ENCODE data around the gene METTL24. TPM values are rescaled to one million over a fixed set of nuclear protein-coding genes. Genes with fewer than 3 reads are reported as not detected.

Gene METTL24
- total and polyA plus RNA-seq, 3 donors from 2014 or later = 3.5 to 6.3 (median 6.0) TPM

DNA sequence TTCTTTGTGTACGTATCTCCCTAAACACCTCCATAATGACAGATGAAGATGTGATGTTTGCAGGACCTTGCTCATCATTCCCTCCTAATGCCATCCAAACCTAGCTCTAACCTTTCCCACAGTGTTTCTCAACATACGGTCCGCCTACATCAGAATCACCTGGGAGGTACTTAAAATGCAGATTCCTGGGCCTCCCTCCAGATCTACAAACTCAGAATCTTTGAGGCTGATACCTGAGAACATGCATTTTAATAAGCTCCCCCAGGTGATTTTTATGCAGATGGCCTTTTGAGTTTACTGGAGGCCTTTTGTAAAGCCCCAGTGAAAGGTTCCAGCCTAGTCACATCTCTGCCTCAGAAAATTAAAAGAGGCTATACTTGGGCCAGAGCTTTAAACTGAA lies 40.5 kb downstream of the METTL24 start:
- WGBS, 2 donors = 90 to 99% methylated on average over 3 of the region's 3 CpGs
- no peak for DNase-seq
- Histone ChIP-seq H3K9me3 (no peaks in the 10 kb centered on the region), H3K27me3 (peaks cover 4% of the 10 kb centered on the region), H3K4me1 (no peaks in the 10 kb centered on the region), H3K27ac (no peak overlapping the region), H3K4me3 (no peak overlapping the region), H3K36me3 (ENCODE audit: low read depth, missing control alignments) (no peaks in the 10 kb centered on the region)
- TF ChIP-seq, protein P1, sequence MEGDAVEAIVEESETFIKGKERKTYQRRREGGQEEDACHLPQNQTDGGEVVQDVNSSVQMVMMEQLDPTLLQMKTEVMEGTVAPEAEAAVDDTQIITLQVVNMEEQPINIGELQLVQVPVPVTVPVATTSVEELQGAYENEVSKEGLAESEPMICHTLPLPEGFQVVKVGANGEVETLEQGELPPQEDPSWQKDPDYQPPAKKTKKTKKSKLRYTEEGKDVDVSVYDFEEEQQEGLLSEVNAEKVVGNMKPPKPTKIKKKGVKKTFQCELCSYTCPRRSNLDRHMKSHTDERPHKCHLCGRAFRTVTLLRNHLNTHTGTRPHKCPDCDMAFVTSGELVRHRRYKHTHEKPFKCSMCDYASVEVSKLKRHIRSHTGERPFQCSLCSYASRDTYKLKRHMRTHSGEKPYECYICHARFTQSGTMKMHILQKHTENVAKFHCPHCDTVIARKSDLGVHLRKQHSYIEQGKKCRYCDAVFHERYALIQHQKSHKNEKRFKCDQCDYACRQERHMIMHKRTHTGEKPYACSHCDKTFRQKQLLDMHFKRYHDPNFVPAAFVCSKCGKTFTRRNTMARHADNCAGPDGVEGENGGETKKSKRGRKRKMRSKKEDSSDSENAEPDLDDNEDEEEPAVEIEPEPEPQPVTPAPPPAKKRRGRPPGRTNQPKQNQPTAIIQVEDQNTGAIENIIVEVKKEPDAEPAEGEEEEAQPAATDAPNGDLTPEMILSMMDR (IDR thresholded peaks at IDR 0.05) = no peak
- TF ChIP-seq POLR2A (IDR thresholded peaks at IDR 0.05) = no peak
- intact Hi-C loops (cut with DNase I; ENCODE audit: low total_unique reads) = no loop called here

DNA sequence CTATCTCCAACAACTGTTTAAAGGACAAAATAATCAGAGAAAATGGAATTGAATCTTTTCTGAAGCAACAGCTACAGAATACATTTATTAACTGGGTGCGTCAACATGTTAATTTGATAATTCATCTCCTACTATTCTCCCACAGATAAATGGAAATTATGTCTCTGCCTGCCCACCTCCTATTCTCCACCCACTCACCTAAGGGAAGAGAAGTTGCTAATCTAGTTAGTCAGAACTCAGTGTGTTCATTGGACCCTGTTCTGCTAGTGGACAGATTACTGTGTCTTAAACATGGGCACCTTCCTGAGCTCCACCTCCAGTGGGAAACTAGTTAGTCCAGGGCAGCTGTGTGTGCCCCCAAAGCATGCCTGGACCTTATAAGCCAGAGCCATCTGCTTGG lies 41.0 kb downstream of the METTL24 start:
- WGBS, 2 donors = 86 to 96% methylated on average over 1 of the region's 1 CpG
- H3K4me1 ChIP-seq = no peaks in the 10 kb centered on the region
- H3K36me3 ChIP-seq (ENCODE audit: low read depth, missing control alignments) = no peaks in the 10 kb centered on the region
- no peaks in the 10 kb centered on the region for H3K9me3 ChIP-seq
- H3K27me3 ChIP-seq = peaks cover 4% of the 10 kb centered on the region
- no peak for DNase-seq
- H3K27ac ChIP-seq = no peak overlapping the region
- no peak overlapping the region for H3K4me3 ChIP-seq
- TF ChIP-seq POLR2A (IDR thresholded peaks at IDR 0.05) = no peak
- TF ChIP-seq, protein P1 (IDR thresholded peaks at IDR 0.05) = no peak
- intact Hi-C loops (cut with DNase I; ENCODE audit: low total_unique reads) = no loop called here

DNA sequence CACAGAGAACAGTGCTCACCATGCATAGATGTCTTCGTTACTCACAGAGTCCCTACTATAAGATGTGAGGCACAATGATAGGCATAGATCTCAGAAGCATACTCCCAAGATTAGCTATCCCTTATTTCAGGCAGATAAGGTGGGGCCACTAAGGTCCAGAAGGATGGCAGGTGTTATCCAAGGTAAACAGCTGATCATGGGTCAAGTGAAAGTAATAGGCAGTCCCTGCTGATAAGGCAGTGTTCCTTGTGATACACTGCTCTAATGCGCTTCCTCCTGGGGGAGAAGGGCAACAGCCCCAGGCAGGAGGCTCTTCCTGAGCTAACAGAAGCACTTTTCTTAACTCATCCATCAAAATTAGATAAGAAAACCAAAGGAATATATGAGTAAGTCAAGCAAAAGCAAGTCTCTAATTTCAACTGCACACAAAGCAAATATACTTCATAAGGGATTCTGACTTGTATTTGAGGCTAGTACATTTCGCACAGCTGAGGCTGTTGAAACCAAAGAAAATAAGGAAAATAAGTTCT lies 42.2 kb downstream of the METTL24 start:
- Histone ChIP-seq H3K27ac (no peak overlapping the region), H3K27me3 (peaks cover 2% of the 10 kb centered on the region), H3K4me1 (no peaks in the 10 kb centered on the region), H3K9me3 (no peaks in the 10 kb centered on the region), H3K36me3 (ENCODE audit: low read depth, missing control alignments) (no peaks in the 10 kb centered on the region), H3K4me3 (no peak overlapping the region)
- TF ChIP-seq, protein P1 (IDR thresholded peaks at IDR 0.05) = no peak
- no peak for TF ChIP-seq POLR2A (IDR thresholded peaks at IDR 0.05)
- WGBS, 2 donors = 90 to 95% methylated on average over 3 of the region's 3 CpGs
- no peak for DNase-seq
- intact Hi-C loops (cut with DNase I; ENCODE audit: low total_unique reads) = no loop called here

DNA sequence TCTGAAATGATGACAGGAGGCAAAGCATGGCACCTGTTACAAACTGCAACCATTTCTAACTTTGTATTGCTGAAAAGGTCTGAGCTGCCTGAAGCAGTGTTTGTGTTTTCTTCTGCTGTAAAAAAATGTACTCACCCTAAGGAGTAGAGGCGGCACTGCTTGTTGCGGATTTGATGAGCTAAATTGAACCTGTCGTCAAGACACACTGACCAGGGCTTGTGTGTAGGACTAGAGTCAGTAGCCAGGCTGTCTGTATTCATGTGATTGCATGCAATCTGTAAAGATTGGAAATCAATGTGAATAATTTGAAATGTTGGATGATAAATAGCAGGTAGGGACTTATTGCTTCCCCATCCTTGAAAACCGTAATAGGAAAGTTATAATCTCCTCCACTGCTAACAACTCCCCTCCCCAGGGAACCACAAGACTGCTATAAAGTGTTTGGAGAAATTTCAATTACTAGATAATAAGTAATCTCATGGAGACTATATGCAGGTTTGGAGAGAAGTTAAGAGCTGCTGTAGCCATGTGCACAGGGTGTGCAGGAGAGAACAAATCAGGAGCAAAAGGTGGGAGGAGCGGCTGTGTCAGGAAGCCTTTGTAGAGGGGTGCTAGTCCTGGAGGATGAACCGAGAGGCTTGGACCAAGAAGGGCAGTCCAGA lies 42.8 kb downstream of the METTL24 start:
- 81 to 82% methylated on average over 6 of the region's 6 CpGs for WGBS, 2 donors

More for the DNA sequence above, 42.8 kb downstream of the METTL24 start:
- H3K4me3 ChIP-seq = no peak overlapping the region
- TF ChIP-seq, protein P1 (IDR thresholded peaks at IDR 0.05) = no peak
- no peak for TF ChIP-seq POLR2A (IDR thresholded peaks at IDR 0.05)
- H3K27ac ChIP-seq = no peak overlapping the region
- no peaks in the 10 kb centered on the region for H3K4me1 ChIP-seq
- intact Hi-C loops (cut with DNase I; ENCODE audit: low total_unique reads) = no loop called here
- H3K36me3 ChIP-seq (ENCODE audit: low read depth, missing control alignments) = no peaks in the 10 kb centered on the region
- no peak for DNase-seq
- H3K27me3 ChIP-seq = no peaks in the 10 kb centered on the region
- H3K9me3 ChIP-seq = no peaks in the 10 kb centered on the region
